GM18519 (cell line): ENCODE data around the gene METTL5.

ENCODE experiments used
- ATAC-seq: cut with Tn5 transposase; IDR thresholded peaks from one replicate; pipeline ENCODE4 v1.9.1; 2021; ENCODE audit warnings: mild to moderate bottlenecking, moderate library complexity; ENCODE audit not compliant: unreplicated experiment, low FRiP score

METTL5 gene

DNA sequence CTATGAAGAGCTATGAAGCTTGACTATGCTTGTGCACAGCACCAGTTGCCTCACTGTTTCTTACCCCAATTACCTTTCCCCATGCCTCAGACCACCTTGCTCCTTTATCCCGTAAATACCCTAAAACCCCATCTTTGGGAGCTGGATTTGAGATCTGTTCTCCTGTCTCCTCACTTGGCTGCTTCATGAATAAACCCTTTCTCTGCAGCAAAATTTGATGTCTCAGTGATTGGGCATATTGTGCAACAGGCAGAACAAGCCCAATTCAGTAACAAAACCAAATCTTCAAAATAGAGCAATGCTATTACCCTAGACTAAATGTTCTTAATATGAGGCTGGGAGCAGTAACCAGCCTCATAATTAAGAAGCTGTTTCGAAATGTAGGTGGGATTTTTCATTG lies 29.5 kb downstream of the METTL5 start:
- no peak for ATAC-seq

- ATAC-seq = no peak
Observed at GRCh38 chr2:169790581-169790980, 34.1 kb downstream of the METTL5 start.

GRCh38 chr2:169782513-169782912 lies 42.2 kb downstream of the METTL5 start:
- ATAC-seq = no peak

GRCh38 chr2:169781249-169782013 lies 43.3 kb downstream of the METTL5 start:
- ATAC-seq = no peak

DNA sequence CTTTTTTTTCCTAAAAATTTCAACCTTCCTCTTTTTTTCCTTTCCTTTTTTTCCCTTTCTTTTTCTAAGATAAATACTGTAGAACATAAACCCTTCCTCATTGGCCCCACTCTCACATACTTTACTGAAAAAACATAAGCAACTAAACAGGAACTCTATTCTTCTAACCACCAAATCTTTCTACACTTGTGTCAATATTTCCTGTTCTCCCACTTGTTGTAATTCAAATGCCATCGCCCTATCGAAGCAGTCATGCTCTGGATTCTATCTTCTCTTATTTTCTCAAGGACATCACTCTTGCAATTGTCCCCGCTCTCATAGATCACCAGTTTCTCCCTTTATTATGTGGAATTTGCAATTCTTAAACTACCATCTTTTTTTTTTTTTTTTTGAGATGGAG lies 46.3 kb downstream of the METTL5 start:
- no peak for ATAC-seq

DNA sequence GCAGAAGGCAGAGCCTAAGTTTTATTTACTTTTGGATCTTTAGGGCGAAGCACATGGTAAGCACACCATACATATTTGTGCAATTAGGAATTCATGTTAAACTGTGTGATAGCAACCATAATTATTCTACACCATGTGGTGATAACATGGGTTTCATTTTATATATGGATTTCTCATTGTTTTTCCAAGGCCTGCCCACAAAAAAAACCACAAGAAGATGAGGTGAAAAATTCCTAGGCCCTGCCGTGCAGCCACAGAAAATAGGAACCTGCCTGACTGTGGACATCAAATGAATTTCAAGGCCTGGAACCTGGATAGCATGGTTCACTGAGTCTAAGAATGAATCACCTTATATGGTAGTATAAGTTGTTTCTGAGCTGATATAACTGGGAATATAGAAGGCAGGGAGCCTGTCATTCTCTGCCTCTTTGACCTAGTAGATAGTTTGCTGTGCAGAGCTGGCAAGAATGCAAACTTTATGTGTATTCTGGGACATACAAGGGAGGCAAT lies 48.4 kb downstream of the METTL5 start:
- ATAC-seq = no peak

- no peak for ATAC-seq
Observed at GRCh38 chr2:169775765-169776164, 48.9 kb downstream of the METTL5 start.

- no peak for ATAC-seq
Observed at GRCh38 chr2:169775354-169775753, 49.4 kb downstream of the METTL5 start.

DNA sequence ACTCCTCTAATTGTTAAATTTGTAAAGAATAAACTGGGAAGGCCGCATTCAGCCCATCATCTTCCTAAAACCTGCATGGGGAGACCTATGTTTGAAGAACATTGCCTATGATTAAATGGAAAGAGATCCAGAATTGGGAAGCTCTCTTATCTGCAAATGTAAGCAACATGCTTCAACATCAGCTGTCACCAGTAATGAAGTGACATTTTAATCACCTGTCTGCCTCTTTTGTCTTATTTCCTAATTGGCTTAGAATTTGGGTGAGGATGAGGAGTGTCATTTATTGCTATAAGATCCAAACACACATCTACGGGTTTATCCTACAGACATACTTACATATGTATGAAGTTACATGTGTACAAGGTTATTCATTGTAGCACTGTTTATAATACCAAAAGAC lies 52.1 kb downstream of the METTL5 start:
- no peak for ATAC-seq

- no peak for ATAC-seq
Observed at GRCh38 chr2:169771612-169772011, 53.1 kb downstream of the METTL5 start.

GRCh38 chr2:169771021-169771420 lies 53.7 kb downstream of the METTL5 start:
- no peak for ATAC-seq

- no peak for ATAC-seq
Observed at GRCh38 chr2:169768262-169768995, 56.3 kb downstream of the METTL5 start.

- ATAC-seq = no peak
Observed at GRCh38 chr2:169767243-169767888, 57.3 kb downstream of the METTL5 start.

DNA sequence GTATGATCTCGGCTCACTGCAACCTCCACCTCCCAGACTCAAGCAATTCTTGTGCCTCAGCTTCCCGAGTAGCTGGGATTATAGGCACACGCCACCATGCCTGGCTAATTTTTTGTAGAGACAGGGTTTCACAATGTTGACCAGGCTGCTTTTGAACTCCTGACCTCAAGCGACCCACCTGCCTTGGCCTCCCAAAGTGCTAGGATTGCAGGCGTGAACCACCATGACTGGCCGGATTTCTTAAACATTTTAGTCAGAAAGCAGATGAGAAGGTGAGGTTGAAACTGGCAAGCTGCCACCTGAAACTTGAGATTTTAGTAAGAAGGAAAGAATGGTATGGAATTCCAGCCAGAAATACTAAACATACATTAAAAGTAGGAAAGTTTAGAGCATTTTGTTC lies 59.2 kb downstream of the METTL5 start:
- no peak for ATAC-seq

GRCh38 chr2:169761970-169762292 lies 62.8 kb downstream of the METTL5 start:
- ATAC-seq = no peak
